Small intestine (tissue), 4 donors: ENCODE results near the gene AGA. TPM values are rescaled to one million over a fixed set of nuclear protein-coding genes. Genes with fewer than 3 reads are reported as not detected.

Source experiments
- polyA plus RNA-seq, 4 donors: library from polyadenylated mRNA; stranded (reverse) in 3 of 4; unstranded in 1 of 4; fragments of 200-250 nt in 3 of 4; fragments of 120-200 nt in 1 of 4; gene quantifications; one replicate each; pipeline versions ENCODE4 v1.2.1 to v1.2.3, GENCODE V29; 2013
- donor health status: healthy with polysubstance abuse.
- donor health status: Bipolar disorder and iron deficiency.
- donor health status: healthy.

Gene AGA
- polyA plus RNA-seq, 4 donors, result 6.0 to 32.2 (median 8.7) TPM

Other genes starting within 250 kb of the AGA start
- 1 to 10 TPM in 2 of 4 donors, not detected in 2; 2.8 to 3.4 TPM for gene NEIL3, start 132.6 kb downstream of the AGA start, polyA plus RNA-seq